H1 (cell line): Measurements from ENCODE around the gene TBC1D4. TPM values are rescaled to one million over a fixed set of nuclear protein-coding genes. Genes with fewer than 3 reads are reported as not detected.

Experiments
- CTCF ChIA-PET: fragments of 300-600 bp; sonication (Branson Sonifier 250); formaldehyde crosslinking; loops from one replicate; lab custom pipeline; 2021; ENCODE audit not compliant: partially characterized antibody; lab: Charles Lee
- POLR2A ChIA-PET: fragments of 300-600 bp; sonication (Branson Sonifier 250); formaldehyde crosslinking; loops from one replicate; lab custom pipeline; 2021; ENCODE audit warnings: inconsistent platforms; ENCODE audit not compliant: partially characterized antibody; lab: Charles Lee
- DNase-seq, 2 experiments: peaks; one replicate each; pipeline versions ENCODE4 v3.0.0 to v3.0.0-alpha.2; 2010 to 2022; ENCODE audit warnings: low spot score in 2 of 2, low read depth in 1 of 2, mixed read lengths in 1 of 2
- FAIRE-seq: peaks from 2 replicates; lab custom pipeline; 2011; peaks lifted over from hg19 to GRCh38; lab: Jason Lieb, UNC
- H2AFZ ChIP-seq: 2 replicates; pipeline ENCODE4 v1.8.1; 2012; ENCODE audit warnings: low read length, inconsistent platforms
- H2AK5ac ChIP-seq: 2 replicates; pipeline ENCODE4 v1.6.1; 2013; ENCODE audit warnings: low read depth, low read length
- H2BK120ac ChIP-seq: replicated peaks from 2 replicates; pipeline ENCODE3; 2013; ENCODE audit warnings: low read depth, low read length, inconsistent platforms
- H2BK12ac ChIP-seq: 2 replicates; pipeline ENCODE4 v1.6.1; 2013; ENCODE audit warnings: low read depth, low read length
- H2BK15ac ChIP-seq: 2 replicates; pipeline ENCODE4 v1.6.1; 2013; ENCODE audit warnings: low read length
- H2BK20ac ChIP-seq: 2 replicates; pipeline ENCODE4 v1.6.1; 2013; ENCODE audit warnings: low read length
- H2BK5ac ChIP-seq: 2 replicates; pipeline ENCODE4 v1.6.1; 2013; ENCODE audit warnings: low read depth, low read length
- H3K14ac ChIP-seq: 2 replicates; pipeline ENCODE4 v1.6.1; 2013; ENCODE audit warnings: inconsistent platforms; ENCODE audit not compliant: insufficient read length
- H3K18ac ChIP-seq: 2 replicates; pipeline ENCODE4 v1.6.1; 2013; ENCODE audit warnings: low read length; ENCODE audit errors: extremely low read depth
- H3K23ac ChIP-seq: 2 replicates; pipeline ENCODE4 v1.6.1; 2013; ENCODE audit warnings: inconsistent platforms; ENCODE audit not compliant: insufficient read length
- H3K23me2 ChIP-seq: 2 replicates; pipeline ENCODE4 v1.6.1; 2013; ENCODE audit warnings: low read depth, low read length
- H3K27ac ChIP-seq: 2 replicates; pipeline ENCODE4 v1.6.1; 2011; ENCODE audit warnings: low read depth, low read length, inconsistent platforms
- H3K27me3 ChIP-seq, 4 experiments: replicated peaks in 1 of 4; 1 replicate in 1 of 4; 2 replicates in 3 of 4; pipeline versions ENCODE4 v1.6.1 to v1.8.1; 2011 to 2013; ENCODE audit warnings: low read length in 3 of 4, mild to moderate bottlenecking in 3 of 4, inconsistent platforms in 2 of 4, mixed read lengths in 2 of 4, moderate library complexity in 1 of 4; ENCODE audit not compliant: control insufficient read depth in 3 of 4, insufficient read depth in 3 of 4; ENCODE audit errors: extremely low read depth in 1 of 4
- H3K36me3 ChIP-seq, 4 experiments: 2 replicates each; pipeline versions ENCODE4 v1.6.1 to v1.8.1; 2011 to 2013; ENCODE audit warnings: mild to moderate bottlenecking in 4 of 4, low read length in 3 of 4, moderate library complexity in 2 of 4, control low read depth in 1 of 4, inconsistent platforms in 1 of 4; ENCODE audit not compliant: insufficient read depth in 4 of 4, control insufficient read depth in 2 of 4
- H3K4ac ChIP-seq: replicated peaks from 2 replicates; pipeline ENCODE3; 2013; ENCODE audit warnings: low read length, low read depth, mixed read lengths, inconsistent platforms; ENCODE audit not compliant: insufficient read length
- H3K4me1 ChIP-seq, 4 experiments: replicated peaks in 1 of 4; 1 replicate in 1 of 4; 2 replicates in 3 of 4; pipeline versions ENCODE4 v1.6.1 to v1.8.1; 2011 to 2013; ENCODE audit warnings: low read length in 3 of 4, inconsistent platforms in 2 of 4, mixed read lengths in 1 of 4; ENCODE audit not compliant: insufficient read depth in 4 of 4, control insufficient read depth in 3 of 4
- H3K4me2 ChIP-seq, 2 experiments: 2 replicates each; pipeline versions ENCODE4 v1.6.1 to v1.8.1; 2011 to 2013; ENCODE audit warnings: low read depth in 2 of 2, low read length in 2 of 2, control low read depth in 1 of 2, inconsistent platforms in 1 of 2, mild to moderate bottlenecking in 1 of 2; ENCODE audit not compliant: insufficient read depth in 1 of 2
- H3K4me3 ChIP-seq, 4 experiments: fragments of 200-600, 300-600 bp in 1 of 4; sonication (generic), shearing (Covaris generic), sonication (Bioruptor Twin) in 1 of 4; 2 replicates each; pipeline versions ENCODE4 v1.5.1 to v1.8.1; 2011 to 2016; ENCODE audit warnings: low read length in 4 of 4, low read depth in 3 of 4, control low read depth in 2 of 4, inconsistent platforms in 2 of 4, mild to moderate bottlenecking in 2 of 4, mixed read lengths in 1 of 4, moderate library complexity in 1 of 4; ENCODE audit not compliant: insufficient read depth in 2 of 4; ENCODE audit errors: extremely low read depth in 1 of 4
- H3K56ac ChIP-seq: replicated peaks from 2 replicates; pipeline ENCODE3; 2013; ENCODE audit warnings: low read depth, mild to moderate bottlenecking, mixed read lengths, low read length, inconsistent platforms; ENCODE audit not compliant: insufficient read length
- H3K79me1 ChIP-seq: 2 replicates; pipeline ENCODE4 v1.6.1; 2013; ENCODE audit warnings: low read depth, low read length, control low read depth
- H3K79me2 ChIP-seq, 2 experiments: 2 replicates each; pipeline versions ENCODE4 v1.6.1 to v1.8.1; 2012 to 2013; ENCODE audit warnings: low read length in 2 of 2, mild to moderate bottlenecking in 2 of 2, inconsistent platforms in 1 of 2; ENCODE audit not compliant: insufficient read depth in 2 of 2, control insufficient read depth in 1 of 2
- H3K9ac ChIP-seq, 4 experiments: replicated peaks in 1 of 4; 1 replicate in 1 of 4; 2 replicates in 3 of 4; pipeline versions ENCODE4 v1.6.1 to v1.8.1; 2011 to 2013; ENCODE audit warnings: low read depth in 3 of 4, low read length in 3 of 4, control low read depth in 2 of 4, mild to moderate bottlenecking in 2 of 4, moderate library complexity in 2 of 4, inconsistent platforms in 1 of 4; ENCODE audit errors: extremely low read depth in 1 of 4
- H3K9me3 ChIP-seq, 2 experiments: 2 replicates each; pipeline versions ENCODE4 v1.6.1 to v1.8.1; 2012 to 2013; ENCODE audit warnings: mild to moderate bottlenecking in 2 of 2, moderate library complexity in 2 of 2, control low read depth in 1 of 2, inconsistent platforms in 1 of 2, low read depth in 1 of 2, low read length in 1 of 2, mixed read lengths in 1 of 2; ENCODE audit not compliant: insufficient read depth in 2 of 2
- H4K20me1 ChIP-seq, 2 experiments: replicated peaks in 1 of 2; 2 replicates each; pipeline versions ENCODE3 to v1.8.1; 2011 to 2013; ENCODE audit warnings: inconsistent platforms in 2 of 2, low read length in 2 of 2, mild to moderate bottlenecking in 1 of 2; ENCODE audit not compliant: insufficient read depth in 2 of 2, control insufficient read depth in 1 of 2
- H4K5ac ChIP-seq: 2 replicates; pipeline ENCODE4 v1.6.1; 2013; ENCODE audit warnings: low read length, low read depth, mixed read lengths, inconsistent platforms; ENCODE audit not compliant: insufficient read length
- H4K8ac ChIP-seq: 2 replicates; pipeline ENCODE4 v1.8.0; 2013; ENCODE audit warnings: mild to moderate bottlenecking, moderate library complexity, low read length, inconsistent platforms; ENCODE audit not compliant: insufficient read depth; ENCODE audit errors: extremely low read depth
- H4K91ac ChIP-seq: replicated peaks from 2 replicates; pipeline ENCODE3; 2013; ENCODE audit warnings: low read length, mixed read lengths, inconsistent platforms; ENCODE audit not compliant: insufficient read length
- KDM4A ChIP-seq: IDR thresholded peaks from one replicate; pipeline ENCODE4 v1.7.1; 2012; ENCODE audit warnings: low read depth, mild to moderate bottlenecking, moderate library complexity, low read length, inconsistent platforms; ENCODE audit not compliant: severe bottlenecking
- KDM5A ChIP-seq: fragments of 200-600 bp; IDR thresholded peaks from 2 replicates; pipeline ENCODE4 v1.7.1; 2012; ENCODE audit warnings: mild to moderate bottlenecking, low read length, inconsistent platforms, mixed read lengths
- SP4 ChIP-seq: IDR thresholded peaks from 2 replicates; pipeline ENCODE4 v1.6.1; 2012; ENCODE audit warnings: low read length, inconsistent platforms
- TAF7 ChIP-seq: optimal IDR thresholded peaks from 2 replicates; pipeline ENCODE3; 2011; ENCODE audit warnings: low read depth, mild to moderate bottlenecking, inconsistent platforms, low read length, moderate library complexity, borderline replicate concordance
- ZNF274 ChIP-seq: IDR thresholded peaks from 2 replicates; pipeline ENCODE4 v1.7.0; 2012; ENCODE audit warnings: low read length, borderline replicate concordance; ENCODE audit errors: extremely low read depth
- WGBS, 2 experiments: shearing (Covaris generic) in 1 of 2; methylation state at CpG; one replicate each; pipeline versions ENCODE4 v1.1.6 to v1.1.7; 2013 to 2015; ENCODE audit warnings: low lambda C conversion rate in 2 of 2, mixed read lengths in 2 of 2, inconsistent platforms in 1 of 2, low coverage in 1 of 2, missing lambda C conversion rate in 1 of 2; ENCODE audit not compliant: insufficient replicate concordance in 2 of 2, insufficient coverage in 1 of 2, insufficient read length in 1 of 2; ENCODE audit errors: extremely low coverage in 1 of 2, missing lambda C conversion rate in 1 of 2; 5-methylcytosine and 5-hydroxymethylcytosine counted together
- polyA plus RNA-seq, 7 experiments: library from polyadenylated mRNA; depleted of rRNA in 3 of 7; stranded (reverse) in 5 of 7; unstranded in 2 of 7; fragments of >200 nt in 5 of 7; fragments of 200-250 nt in 2 of 7; gene quantifications; 1 replicate in 5 of 7; 2 replicates in 1 of 7; 4 replicates in 1 of 7; pipeline versions ENCODE4 v1.2.1 to v1.2.3, GENCODE V29; 2011 to 2013; ENCODE audit warnings: missing spikeins in 2 of 7, mixed read lengths in 2 of 7
- total RNA-seq: library from RNA; stranded (reverse); fragmentation: NEBNext Ultra II Directional; extraction: Animal tissue kit (Norgen Biotek cat#: 25700); gene quantifications from 2 replicates; pipeline ENCODE4 v1.2.1, GENCODE V29; 2021

Gene TBC1D4
- total and polyA plus RNA-seq, 2 of the 8 experiments (the other 6 are each of a cell fraction or from before 2014, with no cell fraction given): 16.7 to 39.0 TPM

- Histone ChIP-seq H3K27me3 (no peaks in the 10 kb centered on the region), H3K4me3 (no peak overlapping the region), H2BK120ac (no peak overlapping the region), H3K23me2 (no peaks in the 10 kb centered on the region), H3K36me3 (no peaks in the 10 kb centered on the region), H3K79me2 (peaks cover 0 to 13% of the 10 kb centered on the region in 2 experiments; a peak in 2 of 4 replicates), H4K5ac (no peak overlapping the region), H3K23ac (no peak overlapping the region), H4K20me1 (peaks cover 0 to 5% of the 10 kb centered on the region in 2 experiments), H3K9ac (no peak overlapping the region), H2BK20ac (no peak overlapping the region), H3K4ac (no peak overlapping the region), H3K27ac (no peak overlapping the region), H2AK5ac (no peak overlapping the region), H2BK5ac (no peak overlapping the region), H4K91ac (no peak overlapping the region), H2BK15ac (no peak overlapping the region), H3K9me3 (no peaks in the 10 kb centered on the region; a peak in 1 of 4 replicates), H3K4me2 (no peak overlapping the region), H3K56ac (no peak overlapping the region), H2BK12ac (no peak overlapping the region), H3K18ac (no peak overlapping the region), H2AFZ (no peak overlapping the region), H3K14ac (no peak overlapping the region), H3K79me1 (no peaks in the 10 kb centered on the region), H4K8ac (no peak overlapping the region), H3K4me1 (no peaks in the 10 kb centered on the region)
- FAIRE-seq (no peak), DNase-seq (no peak)
- POLR2A ChIA-PET: no interaction called here
- CTCF ChIA-PET: interaction anchor here (0.8 to 1.0 kb wide), 2 partner anchors 40 to 64 kb away, joined by 3 read pairs; no protein-coding TSS in a partner anchor
- WGBS, 2 experiments: 78% methylated on average over 4 of the region's 4 CpGs; no CpG with 5 or more reads in 1 of the 2 experiments
- no peak for TF ChIP-seq KDM5A
- no peak for TF ChIP-seq KDM4A
- no peak for TF ChIP-seq TAF7
- no peak for TF ChIP-seq ZNF274
- no peak for TF ChIP-seq SP4
Measured at GRCh38 chr13:75437582-75438318, 44.2 kb downstream of the TBC1D4 start.
